HepG2 (cell line): ENCODE results near the gene SPRYD4. TPM values are rescaled to one million over a fixed set of nuclear protein-coding genes. Genes with fewer than 3 reads are reported as not detected.

Source experiments
- CREB3 ChIP-seq: sonication (generic); formaldehyde crosslinking; IDR thresholded peaks from 2 replicates; pipeline ENCODE4 v1.5.0; 2020; ENCODE audit warnings: missing genetic modification reagents
- RBAK ChIP-seq: sonication (generic); formaldehyde crosslinking; IDR thresholded peaks from 2 replicates; pipeline ENCODE4 v1.5.1; 2020; ENCODE audit warnings: mild to moderate bottlenecking, missing genetic modification reagents
- THRA ChIP-seq: sonication (generic); formaldehyde crosslinking; IDR thresholded peaks from 2 replicates; pipeline ENCODE4 v1.4.0; 2020; ENCODE audit warnings: missing genetic modification reagents, borderline replicate concordance
- ZBTB40 ChIP-seq, 2 experiments: fragments of 450-650 bp in 1 of 2; sonication (generic) in 1 of 2; formaldehyde crosslinking in 1 of 2; IDR thresholded peaks; 2 replicates each; pipeline versions ENCODE4 v1.6.1 to v1.8.0; 2016 to 2022; ENCODE audit warnings: antibody characterized with exemption in 1 of 2, mild to moderate bottlenecking in 1 of 2, missing genetic modification reagents in 1 of 2
- ZGPAT ChIP-seq: IDR thresholded peaks from 2 replicates; pipeline ENCODE4 v1.6.1; 2016; ENCODE audit warnings: mild to moderate bottlenecking
- ZNF672 ChIP-seq: sonication (generic); formaldehyde crosslinking; IDR thresholded peaks from 2 replicates; pipeline ENCODE4 v1.8.1; 2022; ENCODE audit warnings: missing genetic modification reagents
- polyA plus RNA-seq, 8 experiments: library from polyadenylated mRNA; depleted of rRNA in 3 of 8; stranded (reverse) in 7 of 8; unstranded in 1 of 8; fragments of >200 nt; fragmentation: Illumina TruSeq in 4 of 8; extraction: Trizol in 4 of 8; gene quantifications; 2 replicates each; pipeline versions ENCODE4 v1.2.1 to v1.2.3, GENCODE V29; 2011 to 2016; ENCODE audit warnings: low read depth in 4 of 8, missing spikeins in 1 of 8, mixed read lengths in 1 of 8; ENCODE audit not compliant: insufficient read depth in 1 of 8
- total RNA-seq, 5 experiments: library from RNA; depleted of rRNA; stranded (reverse); fragments of >200 nt; fragmentation: Illumina TruSeq; extraction: Trizol; gene quantifications; 2 replicates each; pipeline ENCODE4 v1.2.3, GENCODE V29; 2016; ENCODE audit warnings: low read depth in 1 of 5

SPRYD4 gene
- total and polyA plus RNA-seq, 2 of the 13 experiments (the other 11 are each of a cell fraction or from before 2014, with no cell fraction given) = 3.9 to 4.5 TPM

- TF ChIP-seq THRA (no peak), ZNF672 (CRISPR knock-in tag) (no peak), RBAK (no peak), ZGPAT (CRISPR knock-in tag) (no peak), CREB3 (no peak), ZBTB40 (IDR thresholded peaks at IDR 0.05) (no peak), ZBTB40 (CRISPR knock-in tag; IDR thresholded peaks at IDR 0.05) (no peak)
Observed at GRCh38 chr12:56431288-56431687, 37.1 kb upstream of the SPRYD4 start (continued).
